MM.1S (cell line): ENCODE measurements around the gene CPT1A.

Experiments
- DNase-seq: peaks from one replicate; pipeline ENCODE4 v3.0.0-alpha.2; 2015
- H2AFZ ChIP-seq: fragments of 300-600 bp; sonication (generic); 2 replicates; pipeline ENCODE4 v1.6.0; 2016; ENCODE audit warnings: antibody characterized with exemption, low read length
- H3F3A ChIP-seq: fragments of 300-600 bp; sonication (generic); 2 replicates; pipeline ENCODE4 v1.6.1; 2016; ENCODE audit warnings: mild to moderate bottlenecking, antibody characterized with exemption, low read length, moderate library complexity, mixed read lengths; ENCODE audit not compliant: insufficient read depth
- H3K27ac ChIP-seq: fragments of 300-600 bp; sonication (generic); 2 replicates; pipeline ENCODE4 v1.5.1; 2016; ENCODE audit warnings: mild to moderate bottlenecking, low read length
- H3K27me3 ChIP-seq: fragments of 300-600 bp; sonication (generic); replicated peaks from 2 replicates; pipeline ENCODE4 v1.6.0; 2016; ENCODE audit warnings: low read length; ENCODE audit not compliant: insufficient read depth
- H3K36me3 ChIP-seq: fragments of 300-600 bp; sonication (generic); replicated peaks from 2 replicates; pipeline ENCODE4 v1.6.1; 2016; ENCODE audit warnings: mild to moderate bottlenecking, low read length, mixed read lengths; ENCODE audit not compliant: insufficient read depth
- H3K4me1 ChIP-seq: fragments of 300-600 bp; sonication (generic); 2 replicates; pipeline ENCODE4 v1.6.1; 2016; ENCODE audit warnings: low read length, mixed read lengths
- H3K4me2 ChIP-seq: fragments of 300-600 bp; sonication (generic); 2 replicates; pipeline ENCODE4 v1.6.0; 2016; ENCODE audit warnings: low read depth, low read length
- H3K4me3 ChIP-seq: fragments of 300-600 bp; sonication (generic); 2 replicates; pipeline ENCODE4 v1.5.1; 2016; ENCODE audit warnings: low read length, mixed read lengths
- H3K79me2 ChIP-seq: fragments of 300-600 bp; sonication (generic); 2 replicates; pipeline ENCODE4 v1.6.1; 2016; ENCODE audit warnings: mixed run types, low read length, mixed read lengths
- H3K9ac ChIP-seq: fragments of 300-600 bp; sonication (generic); 2 replicates; pipeline ENCODE4 v1.6.1; 2016; ENCODE audit warnings: low read length, mixed read lengths
- H3K9me2 ChIP-seq: fragments of 300-600 bp; sonication (generic); replicated peaks from 2 replicates; pipeline ENCODE4 v1.6.1; 2016; ENCODE audit warnings: mild to moderate bottlenecking, low read length, mixed read lengths; ENCODE audit not compliant: insufficient read depth
- H3K9me3 ChIP-seq: fragments of 300-600 bp; sonication (generic); replicated peaks from 2 replicates; pipeline ENCODE4 v1.6.1; 2016; ENCODE audit warnings: mild to moderate bottlenecking, low read length, mixed read lengths; ENCODE audit not compliant: insufficient read depth
- H4K20me1 ChIP-seq: fragments of 300-600 bp; sonication (generic); 2 replicates; pipeline ENCODE4 v1.6.1; 2016; ENCODE audit warnings: mild to moderate bottlenecking, low read length, moderate library complexity, mixed read lengths; ENCODE audit not compliant: insufficient read depth
- EZH2 ChIP-seq: fragments of 300-600 bp; sonication (generic); optimal IDR thresholded peaks from 2 replicates; pipeline ENCODE3; 2017; ENCODE audit warnings: low read depth, mild to moderate bottlenecking, antibody characterized with exemption, low read length, mixed read lengths
- EZH2phosphoT487 ChIP-seq: fragments of 300-600 bp; sonication (generic); IDR thresholded peaks from 2 replicates; pipeline ENCODE4 v1.6.1; 2018; ENCODE audit warnings: antibody characterized with exemption, low read length
- TF ChIP-seq, protein P1 (sequence below): fragments of 300-600 bp; sonication (generic); IDR thresholded peaks from 2 replicates; pipeline ENCODE4 v1.5.1; 2016; ENCODE audit warnings: antibody characterized with exemption, low read length, mixed read lengths

CPT1A gene

GRCh38 chr11:68863553-68864265, 22.0 kb upstream of the CPT1A start:
- TF ChIP-seq, protein P1, sequence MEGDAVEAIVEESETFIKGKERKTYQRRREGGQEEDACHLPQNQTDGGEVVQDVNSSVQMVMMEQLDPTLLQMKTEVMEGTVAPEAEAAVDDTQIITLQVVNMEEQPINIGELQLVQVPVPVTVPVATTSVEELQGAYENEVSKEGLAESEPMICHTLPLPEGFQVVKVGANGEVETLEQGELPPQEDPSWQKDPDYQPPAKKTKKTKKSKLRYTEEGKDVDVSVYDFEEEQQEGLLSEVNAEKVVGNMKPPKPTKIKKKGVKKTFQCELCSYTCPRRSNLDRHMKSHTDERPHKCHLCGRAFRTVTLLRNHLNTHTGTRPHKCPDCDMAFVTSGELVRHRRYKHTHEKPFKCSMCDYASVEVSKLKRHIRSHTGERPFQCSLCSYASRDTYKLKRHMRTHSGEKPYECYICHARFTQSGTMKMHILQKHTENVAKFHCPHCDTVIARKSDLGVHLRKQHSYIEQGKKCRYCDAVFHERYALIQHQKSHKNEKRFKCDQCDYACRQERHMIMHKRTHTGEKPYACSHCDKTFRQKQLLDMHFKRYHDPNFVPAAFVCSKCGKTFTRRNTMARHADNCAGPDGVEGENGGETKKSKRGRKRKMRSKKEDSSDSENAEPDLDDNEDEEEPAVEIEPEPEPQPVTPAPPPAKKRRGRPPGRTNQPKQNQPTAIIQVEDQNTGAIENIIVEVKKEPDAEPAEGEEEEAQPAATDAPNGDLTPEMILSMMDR: no peak
- TF ChIP-seq EZH2phosphoT487 (no peak), EZH2 (no peak)
- H3K4me1 ChIP-seq: no peaks in the 10 kb centered on the region
- peaks cover 23% of the 10 kb centered on the region for H3K27me3 ChIP-seq
- H3K9me3 ChIP-seq: no peaks in the 10 kb centered on the region
- no peaks in the 10 kb centered on the region for H3F3A ChIP-seq
- no peak overlapping the region for H3K4me3 ChIP-seq
- no peak overlapping the region for H3K9ac ChIP-seq
- H4K20me1 ChIP-seq: no peaks in the 10 kb centered on the region
- H2AFZ ChIP-seq: no peak overlapping the region
- no peak overlapping the region for H3K27ac ChIP-seq
- DNase-seq: no peak
- no peaks in the 10 kb centered on the region for H3K9me2 ChIP-seq
- no peaks in the 10 kb centered on the region for H3K36me3 ChIP-seq
- no peak overlapping the region for H3K4me2 ChIP-seq
- no peaks in the 10 kb centered on the region for H3K79me2 ChIP-seq

DNA sequence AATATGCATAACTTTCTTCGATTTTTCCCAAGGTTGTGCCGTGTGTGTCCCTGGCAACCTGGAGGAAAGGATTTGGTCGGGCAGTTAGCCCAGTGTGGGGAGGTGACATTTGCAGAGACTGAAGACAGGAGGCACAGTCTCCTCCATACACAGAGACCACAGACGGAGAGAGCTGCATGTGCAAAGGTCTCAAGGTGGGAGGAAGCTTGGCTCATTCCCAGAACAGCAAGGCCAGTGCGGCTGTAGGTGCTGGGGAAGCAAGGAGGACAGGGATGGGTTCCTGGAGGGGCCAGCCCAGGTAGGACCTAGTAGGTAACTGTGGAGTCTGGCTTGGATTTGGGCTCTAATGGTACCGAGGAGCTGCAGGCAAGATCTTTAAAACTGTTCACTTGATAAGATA, 20.7 kb upstream of the CPT1A start:
- Histone ChIP-seq H3K9me2 (no peaks in the 10 kb centered on the region), H3K27ac (no peak overlapping the region), H3K36me3 (no peaks in the 10 kb centered on the region), H3K9ac (no peak overlapping the region), H3K4me1 (no peaks in the 10 kb centered on the region), H3K4me3 (no peak overlapping the region), H2AFZ (no peak overlapping the region), H3K9me3 (no peaks in the 10 kb centered on the region), H3K27me3 (peaks cover 14% of the 10 kb centered on the region), H3K79me2 (no peaks in the 10 kb centered on the region), H3K4me2 (no peak overlapping the region), H4K20me1 (no peaks in the 10 kb centered on the region), H3F3A (no peaks in the 10 kb centered on the region)
- TF ChIP-seq, protein P1: no peak
- no peak for TF ChIP-seq EZH2phosphoT487
- TF ChIP-seq EZH2: no peak
- no peak for DNase-seq

- H3K27me3 ChIP-seq: peaks cover 28% of the 10 kb centered on the region
- no peaks in the 10 kb centered on the region for H3K9me2 ChIP-seq
- no peaks in the 10 kb centered on the region for H3K4me1 ChIP-seq
- no peaks in the 10 kb centered on the region for H3F3A ChIP-seq
- H3K79me2 ChIP-seq: no peaks in the 10 kb centered on the region
- no peak overlapping the region for H2AFZ ChIP-seq
- H3K36me3 ChIP-seq: no peaks in the 10 kb centered on the region
- H4K20me1 ChIP-seq: no peaks in the 10 kb centered on the region
- no peak overlapping the region for H3K4me3 ChIP-seq
- no peak for DNase-seq
- H3K9me3 ChIP-seq: no peaks in the 10 kb centered on the region
- H3K27ac ChIP-seq: no peak overlapping the region
- H3K9ac ChIP-seq: no peak overlapping the region
- no peak overlapping the region for H3K4me2 ChIP-seq
- no peak for TF ChIP-seq EZH2phosphoT487
- TF ChIP-seq, protein P1: no peak
- no peak for TF ChIP-seq EZH2
Observed at GRCh38 chr11:68859123-68859522, 17.4 kb upstream of the CPT1A start.
